Neural progenitor cell (in vitro differentiated cells): ENCODE measurements around the gene MAGI2.

Experiments
- CTCF ChIP-seq: fragments of 200-600 bp; sonication (generic); IDR thresholded peaks from 2 replicates; pipeline ENCODE4 v1.5.1; 2017; ENCODE audit warnings: antibody characterized with exemption, mild to moderate bottlenecking
- EZH2 ChIP-seq: fragments of 200-600 bp; sonication (generic); IDR thresholded peaks from 2 replicates; pipeline ENCODE4 v1.6.1; 2017; ENCODE audit warnings: antibody characterized with exemption, mild to moderate bottlenecking, moderate library complexity

- TF ChIP-seq CTCF = peak; percentile 67
- TF ChIP-seq EZH2 = no peak
Observed at GRCh38 chr7:78607099-78607498, 846.4 kb downstream of the MAGI2 start.
